Common myeloid progenitor, CD34-positive (primary cell): ENCODE measurements around the gene ADGRF3.
"Not testable (repeated sequence)": the region's sequence is repeated elsewhere in the genome, so short reads cannot be mapped to it uniquely, and the experiment has no call there.

ENCODE experiments used
- CTCF ChIA-PET: fragments of 350-600 bp; sonication (Branson Sonifier 250); formaldehyde crosslinking; loops from one replicate; lab custom pipeline; 2021; ENCODE audit warnings: antibody characterized with exemption; lab: Charles Lee
- POLR2A ChIA-PET: fragments of 350-600 bp; sonication (Branson Sonifier 250); formaldehyde crosslinking; loops from one replicate; lab custom pipeline; 2021; ENCODE audit warnings: antibody characterized with exemption; lab: Charles Lee
- DNase-seq, 3 donors: peaks; one replicate each; pipeline versions ENCODE4 v3.0.0 to v3.0.0-alpha.2; 2013
- H3K27ac ChIP-seq, 2 experiments: 1 replicate in 1 of 2; 2 replicates in 1 of 2; pipeline ENCODE4 v1.7.0; 2013; ENCODE audit warnings: inconsistent platforms in 2 of 2, low read length in 2 of 2, mild to moderate bottlenecking in 2 of 2, low read depth in 1 of 2, moderate library complexity in 1 of 2; ENCODE audit not compliant: severe bottlenecking in 2 of 2, insufficient read depth in 1 of 2, poor library complexity in 1 of 2
- H3K27me3 ChIP-seq, 5 experiments: replicated peaks in 2 of 5; 1 replicate in 3 of 5; 2 replicates in 2 of 5; pipeline versions ENCODE4 v1.6.1 to v1.7.0; 2013; ENCODE audit warnings: low read length in 4 of 5, mild to moderate bottlenecking in 2 of 5, moderate library complexity in 2 of 5, inconsistent platforms in 1 of 5; ENCODE audit not compliant: insufficient read depth in 5 of 5, control insufficient read depth in 4 of 5
- H3K36me3 ChIP-seq, 4 experiments: 1 replicate in 2 of 4; 2 replicates in 2 of 4; pipeline versions ENCODE4 v1.6.1 to v1.7.0; 2013; ENCODE audit warnings: low read length in 3 of 4, control low read depth in 1 of 4, mild to moderate bottlenecking in 1 of 4; ENCODE audit not compliant: control insufficient read depth in 4 of 4, insufficient read depth in 4 of 4
- H3K4me1 ChIP-seq, 4 experiments: 1 replicate in 3 of 4; 2 replicates in 1 of 4; pipeline versions ENCODE4 v1.6.1 to v1.7.1; 2013; ENCODE audit warnings: low read length in 3 of 4, mild to moderate bottlenecking in 3 of 4, control low read depth in 1 of 4, inconsistent platforms in 1 of 4, moderate library complexity in 1 of 4; ENCODE audit not compliant: control insufficient read depth in 4 of 4, insufficient read depth in 4 of 4; ENCODE audit errors: control extremely low read depth in 1 of 4
- H3K4me3 ChIP-seq, 7 experiments: 1 replicate in 4 of 7; 2 replicates in 3 of 7; pipeline versions ENCODE4 v1.5.1 to v1.7.0; 2013; ENCODE audit warnings: mild to moderate bottlenecking in 7 of 7, low read length in 6 of 7, moderate library complexity in 6 of 7, inconsistent platforms in 2 of 7, low read depth in 2 of 7, control low read depth in 1 of 7; ENCODE audit not compliant: insufficient read depth in 4 of 7, control insufficient read depth in 1 of 7; ENCODE audit errors: extremely low read depth in 1 of 7
- H3K9me3 ChIP-seq, 5 experiments: 1 replicate in 4 of 5; 2 replicates in 1 of 5; pipeline versions ENCODE4 v1.6.1 to v1.7.1; 2013; ENCODE audit warnings: low read length in 4 of 5, mild to moderate bottlenecking in 2 of 5, inconsistent platforms in 1 of 5, low read depth in 1 of 5, moderate library complexity in 1 of 5; ENCODE audit not compliant: control insufficient read depth in 4 of 5, insufficient read depth in 2 of 5; ENCODE audit errors: control extremely low read depth in 1 of 5
- WGBS: methylation state at CpG from one replicate; pipeline ENCODE4 v1.1.5; 2013; ENCODE audit not compliant: insufficient coverage; 5-methylcytosine and 5-hydroxymethylcytosine counted together

The ADGRF3 gene

DNA sequence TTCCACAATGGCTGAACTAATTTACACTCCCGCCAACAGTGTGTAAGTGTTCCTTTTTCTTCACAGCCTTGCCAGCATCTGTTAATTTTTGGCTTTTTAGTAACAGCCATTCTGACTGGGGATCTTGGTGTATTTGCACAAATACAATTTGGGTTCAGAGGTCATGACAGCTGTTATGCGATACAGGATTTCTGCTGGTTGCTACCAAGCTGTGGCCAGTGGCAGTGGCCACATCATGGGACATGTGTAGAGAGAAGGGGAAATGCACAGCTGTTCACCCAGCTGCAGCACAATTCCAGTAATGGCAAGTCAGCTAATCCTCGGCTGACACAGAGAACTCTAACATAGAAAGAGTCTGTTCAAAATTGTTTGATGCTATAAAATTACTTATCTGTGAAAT, 21.7 kb downstream of the ADGRF3 start:
- no peak overlapping the region for H3K4me3 ChIP-seq
- no peak overlapping the region for H3K27ac ChIP-seq
- CTCF ChIA-PET: interaction anchor here (0.7 kb wide), 1 partner anchor 11 kb away, joined by 3 read pairs; no protein-coding TSS in a partner anchor
- H3K27me3 ChIP-seq: no peaks in the 10 kb centered on the region
- DNase-seq: no peak
- peaks cover 0 to 26% (median 2%) of the 10 kb centered on the region in 4 experiments for H3K4me1 ChIP-seq
- 67% methylated on average over 2 of the region's 3 CpGs for WGBS
- H3K36me3 ChIP-seq: no peaks in the 10 kb centered on the region
- POLR2A ChIA-PET: no interaction called here
- H3K9me3 ChIP-seq: no peaks in the 10 kb centered on the region

DNA sequence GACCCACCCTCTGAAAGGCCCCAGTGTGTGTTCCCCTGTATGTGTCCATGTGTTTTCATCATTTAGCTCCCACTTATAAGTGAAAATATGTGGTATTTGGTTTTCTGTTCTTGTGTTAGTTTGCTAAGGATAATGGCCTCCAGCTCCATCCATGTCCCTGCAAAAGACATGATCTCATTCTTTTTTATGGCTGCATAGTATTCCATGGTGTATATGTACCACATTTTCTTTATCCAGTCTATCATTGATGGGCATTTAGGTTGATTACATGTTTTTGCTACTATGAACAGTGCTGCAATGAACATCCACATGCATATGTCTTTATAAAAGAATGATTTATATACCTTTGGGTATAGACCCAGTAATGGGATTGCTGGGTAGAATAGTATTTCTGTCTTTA, 22.1 kb downstream of the ADGRF3 start:
- POLR2A ChIA-PET, H3K36me3 ChIP-seq, CTCF ChIA-PET, H3K4me3 ChIP-seq, H3K27me3 ChIP-seq, H3K9me3 ChIP-seq, DNase-seq, H3K27ac ChIP-seq: not testable (repeated sequence)
- peaks cover 0 to 24% (median 2%) of the 10 kb centered on the region in 4 experiments for H3K4me1 ChIP-seq

DNA sequence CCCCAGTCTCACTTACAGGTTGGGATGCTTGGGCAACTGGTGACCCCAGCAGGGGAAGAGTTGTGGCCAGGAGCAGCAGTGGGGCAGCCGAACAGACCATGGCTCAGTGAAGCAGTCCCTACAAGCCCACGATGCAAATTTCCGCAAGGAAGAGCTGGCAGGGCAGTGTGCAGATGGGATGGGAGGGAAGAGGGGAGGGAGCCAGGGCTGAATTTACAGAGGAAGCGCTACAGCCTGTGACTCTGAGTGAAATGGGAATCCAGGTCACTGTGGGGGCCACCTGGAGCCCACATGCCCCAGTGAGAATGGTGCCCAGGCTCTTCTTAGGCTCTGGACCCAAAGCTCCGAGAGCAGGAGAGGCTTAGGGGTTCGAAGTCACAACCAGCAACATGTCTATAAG, 27.6 kb downstream of the ADGRF3 start:
- H3K9me3 ChIP-seq: no peaks in the 10 kb centered on the region
- no peaks in the 10 kb centered on the region for H3K4me1 ChIP-seq
- ChIA-PET CTCF (interaction anchor here (1.1 to 4.5 kb wide), 2 partner anchors 11 to 15 kb away, joined by 3 to 23 read pairs; no protein-coding TSS in a partner anchor), POLR2A (interaction anchor here (0.6 kb wide), 1 partner anchor 34 kb away, joined by 7 read pairs; no protein-coding TSS in a partner anchor)
- 95% methylated on average over 6 of the region's 6 CpGs for WGBS
- H3K27me3 ChIP-seq: no peaks in the 10 kb centered on the region
- H3K4me3 ChIP-seq: no peak overlapping the region
- DNase-seq: no peak
- no peak overlapping the region for H3K27ac ChIP-seq
- no peaks in the 10 kb centered on the region for H3K36me3 ChIP-seq

DNA sequence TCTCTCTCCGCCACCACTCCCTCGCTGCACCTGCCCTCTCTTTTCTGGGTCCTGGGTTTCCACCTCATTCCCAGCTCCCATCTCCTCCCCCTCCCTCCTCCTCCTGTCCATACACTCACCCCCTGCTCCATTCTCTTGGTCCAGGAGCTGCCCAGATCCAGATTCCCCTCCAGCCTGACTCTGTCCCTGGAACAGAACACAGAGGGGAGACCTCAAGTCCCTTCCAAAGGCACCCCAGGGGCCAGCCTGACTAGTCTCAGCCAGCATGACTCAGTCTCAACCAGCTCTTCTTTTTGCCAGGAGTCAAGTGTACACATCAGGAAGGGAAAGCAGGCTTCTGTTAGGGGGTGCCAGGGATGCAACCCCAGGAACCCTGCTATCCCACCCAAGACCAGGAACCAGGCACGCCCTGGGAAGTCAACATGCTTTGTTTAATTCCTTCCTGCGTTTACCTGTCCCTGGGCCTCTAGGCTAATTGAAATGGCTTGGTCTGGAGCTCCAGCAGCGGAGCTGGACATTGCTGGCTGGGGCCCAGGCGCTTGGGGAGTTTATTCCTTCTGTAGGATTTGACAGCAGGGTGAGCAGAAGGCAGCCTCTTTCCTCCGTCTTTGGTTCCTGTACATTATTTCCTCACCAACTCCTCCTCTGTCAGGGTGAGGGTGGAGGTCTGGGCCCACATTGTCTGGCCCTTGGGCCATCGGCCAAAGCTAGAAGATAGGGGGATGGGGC, 29.0 kb downstream of the ADGRF3 start:
- POLR2A ChIA-PET: no interaction called here
- no peak for DNase-seq
- Histone ChIP-seq H3K4me3 (no peak overlapping the region), H3K27me3 (no peaks in the 10 kb centered on the region), H3K27ac (no peak overlapping the region), H3K9me3 (no peaks in the 10 kb centered on the region), H3K36me3 (no peaks in the 10 kb centered on the region), H3K4me1 (no peaks in the 10 kb centered on the region)
- 94% methylated on average over 5 of the region's 8 CpGs for WGBS
- CTCF ChIA-PET: interaction anchor here (0.9 to 4.5 kb wide), 5 partner anchors 10 to 79 kb away, joined by 3 to 23 read pairs (median 4); no protein-coding TSS in a partner anchor

DNA sequence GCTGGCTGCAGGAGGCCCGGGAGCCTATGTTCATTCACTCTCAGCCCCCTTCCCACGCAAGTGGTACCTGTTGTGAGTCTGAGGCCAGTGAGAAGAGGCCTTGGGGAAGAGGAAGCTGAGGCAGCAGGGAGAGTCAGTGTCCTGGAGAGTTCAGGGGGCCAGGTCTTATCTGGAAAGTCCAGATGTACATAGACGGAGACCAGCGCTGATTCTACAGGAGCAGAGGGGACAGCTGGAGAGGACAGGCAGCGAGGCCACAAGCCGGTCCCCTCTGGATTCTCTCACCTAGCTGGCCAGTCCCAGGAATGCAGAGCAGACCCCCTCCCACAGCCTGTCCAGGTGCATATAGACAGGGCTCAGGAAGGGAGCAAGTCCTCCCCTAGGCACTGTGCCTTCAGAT, 29.7 kb downstream of the ADGRF3 start:
- H3K9me3 ChIP-seq: no peaks in the 10 kb centered on the region
- DNase-seq: no peak
- 94% methylated on average over 6 of the region's 6 CpGs for WGBS
- H3K27ac ChIP-seq: no peak overlapping the region
- no peaks in the 10 kb centered on the region for H3K27me3 ChIP-seq
- H3K4me1 ChIP-seq: no peaks in the 10 kb centered on the region
- ChIA-PET POLR2A (no interaction called here), CTCF (interaction anchor here (0.9 to 4.5 kb wide), 6 partner anchors 10 to 261 kb away, joined by 3 to 23 read pairs (median 4); no protein-coding TSS in a partner anchor)
- no peaks in the 10 kb centered on the region for H3K36me3 ChIP-seq
- no peak overlapping the region for H3K4me3 ChIP-seq

DNA sequence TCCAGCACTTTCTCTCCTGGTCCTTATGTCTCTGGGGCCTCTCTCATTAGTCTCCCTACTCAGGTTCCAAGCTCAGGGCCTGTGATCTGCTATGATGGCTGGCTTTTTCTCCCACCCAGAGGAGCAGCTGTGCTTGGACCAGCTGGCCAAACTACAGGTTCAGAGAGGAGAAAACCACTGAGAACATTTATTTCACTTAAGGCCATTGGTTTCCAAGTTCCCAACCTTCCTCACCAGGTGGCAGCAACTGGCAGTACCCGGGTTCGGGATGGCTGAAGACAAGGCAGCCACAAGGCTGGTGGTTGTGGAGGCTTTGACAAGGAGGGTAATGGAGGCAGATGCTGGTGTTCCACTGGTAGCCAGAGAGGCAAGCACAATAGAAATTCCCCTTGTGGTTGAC, 30.5 kb downstream of the ADGRF3 start:
- peak in 2 of 3 donors; percentile 31 to 39 for DNase-seq
- H3K36me3 ChIP-seq: no peaks in the 10 kb centered on the region
- no peaks in the 10 kb centered on the region for H3K9me3 ChIP-seq
- no peaks in the 10 kb centered on the region for H3K4me1 ChIP-seq
- H3K4me3 ChIP-seq: no peak overlapping the region
- WGBS: 92% methylated on average over 2 of the region's 2 CpGs
- ChIA-PET CTCF (interaction anchor here (1.0 to 4.5 kb wide), 6 partner anchors 11 to 262 kb away, joined by 3 to 23 read pairs (median 4); no protein-coding TSS in a partner anchor), POLR2A (interaction anchor here (1.6 kb wide), 1 partner anchor 30 kb away, joined by 5 read pairs; the partner anchor contains the start of gene SELENOI)
- no peaks in the 10 kb centered on the region for H3K27me3 ChIP-seq
- no peak overlapping the region for H3K27ac ChIP-seq

DNA sequence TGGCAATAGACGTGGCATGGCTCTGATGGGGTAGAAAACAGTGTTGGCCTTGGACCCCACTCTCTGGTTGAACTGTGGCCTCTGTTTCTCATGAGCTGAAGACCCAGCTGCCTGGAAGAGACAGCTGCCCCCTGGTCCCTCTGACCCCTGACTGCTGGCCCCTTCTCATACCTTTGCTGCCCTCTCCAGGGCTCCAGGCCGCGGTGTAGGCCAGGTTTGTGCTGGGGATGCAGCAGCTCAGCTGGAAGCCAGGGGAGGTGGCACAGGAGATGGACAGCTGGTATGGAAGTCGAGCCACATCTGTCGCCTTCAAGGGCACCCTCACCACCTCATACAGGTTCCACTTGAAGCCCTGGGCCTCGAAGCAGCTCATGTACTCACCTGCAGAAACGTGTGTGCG, 32.3 kb downstream of the ADGRF3 start:
- DNase-seq: no peak
- H3K4me1 ChIP-seq: no peaks in the 10 kb centered on the region
- H3K4me3 ChIP-seq: no peak overlapping the region
- CTCF ChIA-PET: interaction anchor here (0.8 to 1.5 kb wide), 3 partner anchors 11 to 80 kb away, joined by 3 to 5 read pairs (median 4); no protein-coding TSS in a partner anchor
- no peak overlapping the region for H3K27ac ChIP-seq
- H3K9me3 ChIP-seq: no peaks in the 10 kb centered on the region
- H3K27me3 ChIP-seq: no peaks in the 10 kb centered on the region
- 95% methylated on average over 6 of the region's 8 CpGs for WGBS
- no peaks in the 10 kb centered on the region for H3K36me3 ChIP-seq
- POLR2A ChIA-PET: no interaction called here
